ENCODE measurements around the gene DPEP2NB.
"Not testable (repeated sequence)": the region's sequence is repeated elsewhere in the genome, so short reads cannot be mapped to it uniquely, and the experiment has no call there.

The DPEP2NB gene

DNA sequence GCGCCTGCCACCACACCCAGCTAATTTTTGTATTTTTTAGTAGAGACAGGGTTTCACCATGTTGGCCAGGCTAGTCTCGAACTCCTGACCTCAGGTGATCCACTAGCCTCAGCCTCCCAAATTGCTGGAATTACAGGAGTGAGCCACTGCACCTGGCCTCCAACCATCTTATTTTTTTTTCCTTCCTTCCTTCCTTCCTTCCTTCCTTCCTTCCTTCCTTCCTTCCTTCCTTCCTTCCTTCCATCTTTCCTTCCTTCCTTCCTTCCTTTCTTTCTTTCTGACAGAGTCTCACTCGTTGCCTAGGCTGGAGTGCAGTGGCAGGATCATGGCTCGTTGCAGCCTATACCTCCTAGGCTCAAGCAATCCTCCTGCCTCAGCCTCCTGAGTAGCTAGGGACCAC is 5.8 kb downstream of the DPEP2NB start:
- H3K4me3 ChIP-seq (ENCODE audit: low read length); H3K9me3 ChIP-seq (ENCODE audit: control insufficient read depth, low read depth, low read length); H3K9ac ChIP-seq (ENCODE audit: low read length); H3K27ac ChIP-seq (ENCODE audit: low read length); H3K36me3 ChIP-seq (ENCODE audit: control insufficient read depth, low read depth, low read length); H3K4me1 ChIP-seq (ENCODE audit: control insufficient read depth, low read depth, low read length); H3K27me3 ChIP-seq (ENCODE audit: control insufficient read depth, insufficient read depth, low read length): not testable (repeated sequence)

DNA sequence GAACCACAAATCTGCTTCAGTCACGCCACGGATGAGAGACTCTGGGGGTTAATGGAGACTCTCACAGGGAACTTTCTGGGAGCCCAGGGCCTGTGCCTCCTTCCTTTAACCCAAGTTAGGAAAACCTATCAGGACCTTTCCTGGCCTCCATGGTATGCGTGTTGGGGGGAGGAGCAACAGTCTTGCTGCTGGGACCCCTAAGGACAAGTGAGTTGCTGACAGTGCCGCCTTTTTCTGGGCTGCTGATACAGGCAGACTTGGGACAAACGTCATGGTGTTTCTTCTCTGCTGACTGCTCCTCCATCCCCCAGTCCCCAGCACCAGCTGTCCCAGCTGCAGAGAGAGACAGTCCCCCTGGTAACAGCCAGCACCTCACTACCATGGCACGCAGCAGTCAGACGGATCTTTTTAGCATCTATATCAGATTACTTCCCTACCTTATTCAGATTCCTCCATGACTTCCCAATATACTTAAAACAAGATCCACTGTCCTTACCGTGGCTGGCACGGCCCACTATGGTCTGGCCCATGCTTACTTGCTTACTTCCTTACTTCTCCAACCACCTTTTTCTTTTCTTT is 6.5 kb downstream of the DPEP2NB start:
- no peak overlapping the region for H3K4me3 ChIP-seq (ENCODE audit: low read length)

DNA sequence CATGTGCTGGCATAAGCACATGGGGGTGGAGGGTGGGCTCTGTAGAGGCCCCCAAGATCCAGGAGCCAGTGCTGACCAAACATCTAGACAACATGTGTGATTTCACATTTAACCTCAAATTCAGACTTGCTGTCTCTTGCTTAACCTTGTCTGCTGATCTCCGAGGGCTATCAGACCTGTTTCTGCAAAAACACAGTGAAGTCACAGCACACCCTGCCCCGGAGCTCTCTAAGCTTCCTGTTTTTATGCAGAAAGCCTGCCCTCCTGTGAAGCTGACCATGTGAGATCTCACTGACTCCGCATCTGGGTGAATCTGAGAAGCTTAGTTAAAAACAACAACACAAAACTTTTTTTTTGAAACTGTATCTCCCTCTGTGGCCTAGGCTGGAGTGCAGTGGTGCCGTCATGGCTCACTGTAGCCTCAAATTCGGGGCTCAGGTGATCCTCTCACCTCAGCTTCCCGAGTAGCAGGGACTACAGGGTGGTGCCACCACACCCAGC is 9.9 kb downstream of the DPEP2NB start:
- no peaks in the 10 kb centered on the region for H3K36me3 ChIP-seq (ENCODE audit: control insufficient read depth, low read depth, low read length)
- H3K4me3 ChIP-seq (ENCODE audit: low read length) = no peak overlapping the region
- no peaks in the 10 kb centered on the region for H3K27me3 ChIP-seq (ENCODE audit: control insufficient read depth, insufficient read depth, low read length)
- H3K4me1 ChIP-seq (ENCODE audit: control insufficient read depth, low read depth, low read length) = peaks cover 4% of the 10 kb centered on the region
- no peak overlapping the region for H3K9ac ChIP-seq (ENCODE audit: low read length)
- no peaks in the 10 kb centered on the region for H3K9me3 ChIP-seq (ENCODE audit: control insufficient read depth, low read depth, low read length)
- H3K27ac ChIP-seq (ENCODE audit: low read length) = no peak overlapping the region

More for the DNA sequence above, 6.5 kb downstream of the DPEP2NB start:
- Histone ChIP-seq H3K36me3 (ENCODE audit: control insufficient read depth, low read depth, low read length) (no peaks in the 10 kb centered on the region), H3K9ac (ENCODE audit: low read length) (no peak overlapping the region), H3K4me1 (ENCODE audit: control insufficient read depth, low read depth, low read length) (peaks cover 4% of the 10 kb centered on the region), H3K27me3 (ENCODE audit: control insufficient read depth, insufficient read depth, low read length) (no peaks in the 10 kb centered on the region), H3K9me3 (ENCODE audit: control insufficient read depth, low read depth, low read length) (no peaks in the 10 kb centered on the region), H3K27ac (ENCODE audit: low read length) (no peak overlapping the region)

DNA sequence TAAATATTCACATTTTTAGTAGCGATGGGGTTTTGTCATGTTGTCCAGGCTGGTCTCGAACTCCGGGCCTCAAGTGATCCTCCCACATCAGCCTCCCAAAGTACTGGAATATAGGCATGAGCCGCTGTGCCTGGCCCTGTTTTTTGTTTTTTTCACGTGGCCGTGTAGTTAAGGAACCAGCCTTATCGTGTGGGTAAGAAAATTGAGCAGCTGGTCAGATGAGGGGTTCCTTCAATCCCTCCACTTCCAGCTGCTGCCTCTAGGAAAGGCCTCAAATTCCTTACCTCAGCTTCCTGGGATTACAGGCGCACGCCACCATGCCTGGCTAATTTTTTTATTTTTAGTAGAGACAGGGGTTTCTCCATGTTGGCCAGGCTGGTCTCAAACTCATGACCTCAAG is 10.5 kb downstream of the DPEP2NB start:
- no peaks in the 10 kb centered on the region for H3K9me3 ChIP-seq (ENCODE audit: control insufficient read depth, low read depth, low read length)
- H3K27me3 ChIP-seq (ENCODE audit: control insufficient read depth, insufficient read depth, low read length) = no peaks in the 10 kb centered on the region
- H3K4me3 ChIP-seq (ENCODE audit: low read length) = no peak overlapping the region
- no peak overlapping the region for H3K27ac ChIP-seq (ENCODE audit: low read length)
- no peaks in the 10 kb centered on the region for H3K36me3 ChIP-seq (ENCODE audit: control insufficient read depth, low read depth, low read length)
- H3K9ac ChIP-seq (ENCODE audit: low read length) = no peak overlapping the region
- H3K4me1 ChIP-seq (ENCODE audit: control insufficient read depth, low read depth, low read length) = peaks cover 4% of the 10 kb centered on the region

DNA sequence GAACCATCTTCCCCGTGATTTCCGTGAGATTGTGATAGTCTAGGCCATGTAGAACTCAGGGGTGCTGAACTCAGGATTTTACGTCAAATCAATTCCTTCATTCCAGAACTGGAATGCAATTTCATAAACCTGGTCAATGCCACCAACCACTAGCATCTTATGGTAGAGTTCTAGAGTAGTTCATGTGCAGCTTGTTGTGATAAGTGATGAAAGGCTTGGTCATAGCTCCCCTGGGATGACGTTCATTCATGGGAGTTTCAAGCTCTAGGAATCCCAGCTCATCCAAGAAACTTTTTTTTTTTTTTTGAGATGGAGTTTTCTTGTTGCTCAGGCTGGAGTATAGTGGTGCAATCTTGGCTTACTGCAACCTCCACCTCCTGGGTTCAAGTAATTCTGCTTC is 12.7 kb downstream of the DPEP2NB start:
- H3K4me3 ChIP-seq (ENCODE audit: low read length) = no peak overlapping the region
- no peak overlapping the region for H3K9ac ChIP-seq (ENCODE audit: low read length)
- H3K27me3 ChIP-seq (ENCODE audit: control insufficient read depth, insufficient read depth, low read length) = no peaks in the 10 kb centered on the region
- H3K4me1 ChIP-seq (ENCODE audit: control insufficient read depth, low read depth, low read length) = peaks cover 4% of the 10 kb centered on the region
- H3K36me3 ChIP-seq (ENCODE audit: control insufficient read depth, low read depth, low read length) = no peaks in the 10 kb centered on the region
- no peak overlapping the region for H3K27ac ChIP-seq (ENCODE audit: low read length)
- no peaks in the 10 kb centered on the region for H3K9me3 ChIP-seq (ENCODE audit: control insufficient read depth, low read depth, low read length)

DNA sequence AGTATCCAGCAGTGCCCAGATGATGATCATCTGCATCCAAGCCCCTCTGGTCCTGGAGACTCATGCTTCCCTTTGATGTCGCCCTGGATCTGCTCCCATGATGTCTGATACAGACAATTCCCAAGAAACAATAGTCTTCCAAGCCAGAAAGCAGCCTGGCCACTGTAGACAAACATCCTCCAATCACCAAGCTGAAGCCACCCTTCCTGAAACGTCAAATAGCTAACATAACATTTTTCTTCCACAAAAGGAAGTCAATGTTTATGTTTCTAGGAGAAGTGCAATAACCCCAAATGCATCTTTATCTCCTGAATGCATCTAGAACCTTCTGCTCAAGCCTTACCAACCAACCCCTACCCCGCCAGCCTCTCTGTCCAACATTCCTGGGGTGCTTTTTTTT is 15.3 kb downstream of the DPEP2NB start:
- Histone ChIP-seq H3K36me3 (ENCODE audit: control insufficient read depth, low read depth, low read length) (no peaks in the 10 kb centered on the region), H3K27ac (ENCODE audit: low read length) (no peak overlapping the region), H3K4me3 (ENCODE audit: low read length) (no peak overlapping the region), H3K9me3 (ENCODE audit: control insufficient read depth, low read depth, low read length) (no peaks in the 10 kb centered on the region), H3K9ac (ENCODE audit: low read length) (no peak overlapping the region), H3K27me3 (ENCODE audit: control insufficient read depth, insufficient read depth, low read length) (no peaks in the 10 kb centered on the region), H3K4me1 (ENCODE audit: control insufficient read depth, low read depth, low read length) (no peaks in the 10 kb centered on the region)

DNA sequence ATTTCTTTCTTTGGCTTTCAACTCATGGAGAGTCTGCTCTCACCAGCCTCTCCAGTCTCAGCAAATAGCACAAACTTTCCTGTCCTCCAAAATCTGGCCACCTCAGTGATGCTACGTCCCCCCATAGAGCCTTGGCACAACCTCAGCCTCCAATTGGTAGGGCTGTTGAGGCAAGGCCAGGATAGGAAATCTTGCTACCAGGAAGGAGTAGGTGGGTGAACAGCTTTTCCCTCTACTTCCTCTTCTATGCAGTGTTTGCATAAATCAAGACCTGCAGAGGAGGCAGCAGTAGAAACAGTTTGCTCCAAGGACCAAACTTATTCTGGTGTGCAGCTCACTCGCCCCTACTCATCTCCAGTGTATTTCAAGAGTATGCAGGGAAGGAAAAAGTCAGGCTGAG is 15.7 kb downstream of the DPEP2NB start:
- Histone ChIP-seq H3K9me3 (ENCODE audit: control insufficient read depth, low read depth, low read length) (no peaks in the 10 kb centered on the region), H3K36me3 (ENCODE audit: control insufficient read depth, low read depth, low read length) (no peaks in the 10 kb centered on the region), H3K4me1 (ENCODE audit: control insufficient read depth, low read depth, low read length) (no peaks in the 10 kb centered on the region), H3K27me3 (ENCODE audit: control insufficient read depth, insufficient read depth, low read length) (no peaks in the 10 kb centered on the region), H3K9ac (ENCODE audit: low read length) (no peak overlapping the region), H3K27ac (ENCODE audit: low read length) (no peak overlapping the region), H3K4me3 (ENCODE audit: low read length) (no peak overlapping the region)

DNA sequence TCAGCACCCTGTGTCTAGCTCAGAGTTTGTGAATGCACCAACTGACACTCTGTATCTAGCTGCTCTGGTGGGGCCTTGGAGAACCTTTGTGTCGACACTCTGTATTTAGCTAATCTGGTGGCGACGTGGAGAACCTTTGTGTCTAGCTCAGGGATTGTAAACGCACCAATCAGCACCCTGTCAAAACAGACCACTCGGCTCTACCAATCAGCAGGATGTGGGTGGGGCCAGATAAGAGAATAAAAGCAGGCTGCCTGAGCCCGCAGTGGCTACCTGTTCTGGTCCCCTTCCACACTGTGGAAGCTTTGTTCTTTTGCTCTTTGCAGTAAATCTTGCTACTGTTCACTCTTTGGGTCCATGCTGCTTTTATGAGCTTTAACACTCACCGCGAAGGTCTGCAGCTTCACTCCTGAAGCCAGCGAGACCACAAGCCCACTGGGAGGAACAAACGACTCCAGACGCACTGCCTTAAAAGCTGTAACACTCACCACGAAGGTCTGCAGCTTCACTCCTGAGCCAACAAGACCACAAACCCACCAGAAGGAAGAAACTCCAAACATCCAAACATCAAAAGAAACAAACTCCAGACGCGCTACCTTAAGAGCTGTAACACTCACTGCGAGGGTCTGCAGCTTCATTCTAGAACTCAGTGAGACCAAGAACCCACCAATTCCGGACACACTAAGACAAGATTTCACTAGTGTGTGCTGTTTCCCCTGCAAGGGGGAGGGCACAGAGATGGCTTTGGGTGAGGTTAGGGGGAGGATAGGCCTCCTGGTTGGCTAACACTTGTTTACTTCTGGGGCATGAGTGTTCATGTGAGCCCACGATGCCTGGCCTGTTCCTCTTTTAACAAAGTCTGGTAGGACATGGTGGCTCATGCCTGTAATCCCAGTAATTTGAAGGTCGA is 16.7 kb downstream of the DPEP2NB start, which contains the start of gene DPEP2:
DPEP2 (minus strand) TSS at position 706 of the 910 bp plus-strand sequence. CDS start 6,272 bp downstream, outside the sequence.
- H3K9ac ChIP-seq (ENCODE audit: low read length); H3K27me3 ChIP-seq (ENCODE audit: control insufficient read depth, insufficient read depth, low read length); H3K4me3 ChIP-seq (ENCODE audit: low read length); H3K36me3 ChIP-seq (ENCODE audit: control insufficient read depth, low read depth, low read length); H3K4me1 ChIP-seq (ENCODE audit: control insufficient read depth, low read depth, low read length); H3K9me3 ChIP-seq (ENCODE audit: control insufficient read depth, low read depth, low read length); H3K27ac ChIP-seq (ENCODE audit: low read length): not testable (repeated sequence)

DNA sequence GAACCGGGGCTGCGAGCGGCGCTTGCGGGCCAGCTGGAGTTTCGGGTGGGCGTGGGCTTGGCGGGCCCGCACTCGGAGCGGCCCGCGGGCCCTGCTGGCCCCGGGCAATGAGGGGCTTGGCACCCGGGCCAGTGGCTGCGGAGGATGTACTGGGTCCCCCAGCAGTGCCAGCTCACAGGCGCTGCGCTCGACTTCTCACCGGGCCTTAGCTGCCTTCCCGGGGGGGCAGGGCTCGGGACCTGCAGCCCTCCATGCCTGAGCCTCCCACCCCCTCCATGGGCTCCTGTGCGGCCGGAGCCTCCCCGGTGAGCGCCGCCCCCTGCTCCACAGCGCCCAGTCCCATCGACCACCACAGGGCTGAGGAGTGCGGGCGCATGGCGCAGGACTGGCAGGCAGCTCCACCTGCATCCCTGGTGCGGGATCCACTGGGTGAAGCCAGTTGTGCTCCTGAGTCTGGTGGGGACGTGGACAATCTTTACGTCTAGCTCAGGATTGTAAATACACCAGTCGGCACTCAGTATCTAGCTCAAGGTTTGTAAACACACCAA is 17.4 kb downstream of the DPEP2NB start:
- H3K9me3 ChIP-seq (ENCODE audit: control insufficient read depth, low read depth, low read length); H3K4me3 ChIP-seq (ENCODE audit: low read length); H3K9ac ChIP-seq (ENCODE audit: low read length); H3K27me3 ChIP-seq (ENCODE audit: control insufficient read depth, insufficient read depth, low read length); H3K27ac ChIP-seq (ENCODE audit: low read length); H3K36me3 ChIP-seq (ENCODE audit: control insufficient read depth, low read depth, low read length); H3K4me1 ChIP-seq (ENCODE audit: control insufficient read depth, low read depth, low read length): not testable (repeated sequence)

DNA sequence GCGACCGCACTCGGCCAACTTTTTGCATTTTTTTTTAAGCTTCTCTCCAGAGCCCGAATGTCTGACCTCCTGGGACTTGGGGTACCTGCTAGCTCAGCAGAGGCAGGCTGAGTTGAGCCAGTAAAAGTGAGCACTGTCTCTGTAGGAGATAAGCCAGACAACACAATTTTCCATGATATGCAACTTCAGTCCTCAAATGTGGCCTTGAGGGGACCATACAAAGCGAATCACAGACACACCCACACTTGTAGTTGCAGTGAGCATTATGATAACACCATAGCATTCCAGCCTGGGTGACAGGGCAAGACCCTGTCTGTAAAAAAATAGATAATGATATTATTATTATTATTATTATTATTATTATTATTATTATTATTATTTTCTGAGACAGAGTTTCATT is 19.0 kb downstream of the DPEP2NB start:
- no peaks in the 10 kb centered on the region for H3K4me1 ChIP-seq (ENCODE audit: control insufficient read depth, low read depth, low read length)
- H3K27me3 ChIP-seq (ENCODE audit: control insufficient read depth, insufficient read depth, low read length) = peaks cover 12% of the 10 kb centered on the region
- H3K27ac ChIP-seq (ENCODE audit: low read length) = no peak overlapping the region
- H3K9ac ChIP-seq (ENCODE audit: low read length) = no peak overlapping the region
- no peaks in the 10 kb centered on the region for H3K36me3 ChIP-seq (ENCODE audit: control insufficient read depth, low read depth, low read length)
- H3K4me3 ChIP-seq (ENCODE audit: low read length) = no peak overlapping the region
- no peaks in the 10 kb centered on the region for H3K9me3 ChIP-seq (ENCODE audit: control insufficient read depth, low read depth, low read length)

DNA sequence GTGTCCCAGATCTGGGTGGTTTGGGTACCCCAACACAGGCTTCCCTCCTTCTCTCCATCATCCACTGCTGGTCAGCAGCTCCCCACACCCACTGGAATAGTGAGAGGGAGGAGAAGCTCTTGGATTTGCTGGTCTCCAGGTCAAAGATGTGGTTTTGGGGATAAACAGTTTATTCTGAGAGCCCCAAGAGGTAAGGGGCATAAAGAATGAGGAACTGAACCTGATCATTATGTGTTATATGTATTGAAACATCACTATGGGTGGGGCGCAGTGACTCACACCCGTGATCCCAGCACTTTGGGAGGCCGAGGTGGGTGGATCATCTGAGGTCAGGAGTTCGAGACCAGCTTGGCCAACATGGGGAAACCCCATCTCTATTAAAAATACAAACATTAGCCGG is 20.3 kb downstream of the DPEP2NB start:
- Histone ChIP-seq H3K27me3 (ENCODE audit: control insufficient read depth, insufficient read depth, low read length) (peaks cover 12% of the 10 kb centered on the region), H3K4me3 (ENCODE audit: low read length) (no peak overlapping the region), H3K36me3 (ENCODE audit: control insufficient read depth, low read depth, low read length) (no peaks in the 10 kb centered on the region), H3K9me3 (ENCODE audit: control insufficient read depth, low read depth, low read length) (no peaks in the 10 kb centered on the region), H3K27ac (ENCODE audit: low read length) (no peak overlapping the region), H3K4me1 (ENCODE audit: control insufficient read depth, low read depth, low read length) (no peaks in the 10 kb centered on the region), H3K9ac (ENCODE audit: low read length) (no peak overlapping the region)
